Measurements from ENCODE around the gene ATR. TPM values are rescaled to one million over a fixed set of nuclear protein-coding genes. Genes with fewer than 3 reads are reported as not detected.
"Not testable (repeated sequence)": the region's sequence is repeated elsewhere in the genome, so short reads cannot be mapped to it uniquely, and the experiment has no call there.

Gene ATR
- total and polyA plus RNA-seq, 4 donors: 3.1 to 30.0 (median 14.8) TPM

DNA sequence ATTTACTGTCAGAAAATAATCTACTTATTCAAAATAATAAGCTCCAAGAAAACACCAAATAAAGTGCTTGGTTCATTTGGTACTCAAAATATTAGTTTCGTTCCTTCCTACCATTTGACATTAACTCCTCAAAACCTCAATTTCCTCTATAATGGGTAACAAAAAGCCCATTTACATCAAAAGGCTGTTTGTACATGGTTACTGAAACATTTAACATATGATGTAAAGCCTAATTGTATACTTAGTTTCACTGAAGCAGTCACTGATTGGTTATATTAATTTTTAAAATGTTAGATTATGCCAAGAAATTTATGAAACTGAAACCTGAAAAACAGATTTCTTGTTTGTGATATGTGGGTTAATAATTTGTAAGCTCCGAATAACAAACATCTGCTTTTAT, 145.4 kb downstream of the ATR start:
- no peak overlapping the region for H3K27ac ChIP-seq (ENCODE audit: low read depth in 1 of 2, low read length in 2 of 2)
- H3K4me1 ChIP-seq (ENCODE audit: control insufficient read depth in 1 of 2, insufficient read depth in 2 of 2, low read length in 2 of 2): no peaks in the 10 kb centered on the region
- H3K4me3 ChIP-seq (ENCODE audit: low read length in 2 of 2): no peak overlapping the region
- intact Hi-C loops (cut with DNase I): no loop called here
- no peak for ATAC-seq (ENCODE audit: low FRiP score)
- DNase-seq: no peak
- 44 to 61% methylated on average over 2 of the region's 2 CpGs for WGBS, 2 donors
- H3K9me3 ChIP-seq (ENCODE audit: control insufficient read depth, low read length): no peaks in the 10 kb centered on the region
- no peaks in the 10 kb centered on the region for H3K27me3 ChIP-seq (ENCODE audit: control insufficient read depth in 1 of 2, insufficient read depth in 2 of 2, low read length in 1 of 2)
- peaks cover 4 to 5% of the 10 kb centered on the region in 2 donors for H3K36me3 ChIP-seq (ENCODE audit: control insufficient read depth in 1 of 2, insufficient read depth in 2 of 2, low read length in 1 of 2)

DNA sequence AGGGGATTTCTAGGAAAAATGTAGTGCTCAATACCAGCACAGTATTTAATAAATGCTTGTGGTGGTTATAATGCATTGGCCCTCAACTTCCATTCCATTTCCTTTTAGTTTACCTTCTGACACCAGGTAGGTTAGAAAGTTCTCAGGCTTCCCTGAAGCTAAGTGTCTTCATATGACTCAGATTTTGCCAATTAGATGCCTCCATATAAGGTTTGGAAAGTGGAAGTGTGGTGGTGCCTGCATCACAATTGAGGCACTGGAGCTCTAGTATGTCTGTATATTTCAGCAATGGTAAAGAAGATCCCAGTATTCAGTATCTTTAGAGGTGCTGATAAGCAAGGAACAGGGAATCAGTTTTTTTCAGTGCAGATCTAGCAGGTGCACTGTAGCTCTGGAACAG, 149.0 kb downstream of the ATR start:
- Histone ChIP-seq H3K27me3 (ENCODE audit: control insufficient read depth in 1 of 2, insufficient read depth in 2 of 2, low read length in 1 of 2) (no peaks in the 10 kb centered on the region), H3K36me3 (ENCODE audit: control insufficient read depth in 1 of 2, insufficient read depth in 2 of 2, low read length in 1 of 2) (peaks cover 4 to 5% of the 10 kb centered on the region in 2 donors), H3K4me1 (ENCODE audit: control insufficient read depth in 1 of 2, insufficient read depth in 2 of 2, low read length in 2 of 2) (no peaks in the 10 kb centered on the region), H3K9me3 (ENCODE audit: control insufficient read depth, low read length) (no peaks in the 10 kb centered on the region), H3K27ac (ENCODE audit: low read depth in 1 of 2, low read length in 2 of 2) (no peak overlapping the region), H3K4me3 (ENCODE audit: low read length in 2 of 2) (no peak overlapping the region)
- intact Hi-C loops (cut with DNase I): no loop called here
- ATAC-seq (ENCODE audit: low FRiP score) (no peak), DNase-seq (no peak)

DNA sequence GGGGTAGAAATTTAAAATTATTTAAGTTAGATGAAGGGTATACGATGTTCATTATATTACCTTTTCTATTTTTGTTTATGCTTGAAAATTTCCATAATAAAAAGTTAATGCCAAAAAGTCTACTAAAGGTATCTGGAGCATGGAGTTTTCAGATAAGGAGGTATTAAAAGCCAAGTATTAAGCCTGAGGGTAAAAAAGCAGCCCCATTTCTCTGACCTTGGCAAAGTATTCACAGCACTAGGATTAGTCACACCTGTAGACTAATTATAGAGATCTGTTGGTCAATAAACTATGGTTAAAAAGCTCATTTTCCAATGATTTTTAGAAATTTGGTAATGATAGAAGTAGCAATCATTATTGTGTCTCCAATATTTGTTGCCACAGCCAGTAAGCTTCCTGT, 153.8 kb downstream of the ATR start:
- Histone ChIP-seq H3K9me3 (ENCODE audit: control insufficient read depth, low read length) (no peaks in the 10 kb centered on the region), H3K27ac (ENCODE audit: low read depth in 1 of 2, low read length in 2 of 2) (no peak overlapping the region), H3K36me3 (ENCODE audit: control insufficient read depth in 1 of 2, insufficient read depth in 2 of 2, low read length in 1 of 2) (peaks cover 1 to 2% of the 10 kb centered on the region in 2 donors), H3K4me1 (ENCODE audit: control insufficient read depth in 1 of 2, insufficient read depth in 2 of 2, low read length in 2 of 2) (no peaks in the 10 kb centered on the region), H3K27me3 (ENCODE audit: control insufficient read depth in 1 of 2, insufficient read depth in 2 of 2, low read length in 1 of 2) (no peaks in the 10 kb centered on the region), H3K4me3 (ENCODE audit: low read length in 2 of 2) (no peak overlapping the region)
- DNase-seq (no peak), ATAC-seq (ENCODE audit: low FRiP score) (no peak)
- WGBS, 2 donors: 97 to 100% methylated on average over 1 of the region's 1 CpG
- intact Hi-C loops (cut with DNase I): no loop called here

DNA sequence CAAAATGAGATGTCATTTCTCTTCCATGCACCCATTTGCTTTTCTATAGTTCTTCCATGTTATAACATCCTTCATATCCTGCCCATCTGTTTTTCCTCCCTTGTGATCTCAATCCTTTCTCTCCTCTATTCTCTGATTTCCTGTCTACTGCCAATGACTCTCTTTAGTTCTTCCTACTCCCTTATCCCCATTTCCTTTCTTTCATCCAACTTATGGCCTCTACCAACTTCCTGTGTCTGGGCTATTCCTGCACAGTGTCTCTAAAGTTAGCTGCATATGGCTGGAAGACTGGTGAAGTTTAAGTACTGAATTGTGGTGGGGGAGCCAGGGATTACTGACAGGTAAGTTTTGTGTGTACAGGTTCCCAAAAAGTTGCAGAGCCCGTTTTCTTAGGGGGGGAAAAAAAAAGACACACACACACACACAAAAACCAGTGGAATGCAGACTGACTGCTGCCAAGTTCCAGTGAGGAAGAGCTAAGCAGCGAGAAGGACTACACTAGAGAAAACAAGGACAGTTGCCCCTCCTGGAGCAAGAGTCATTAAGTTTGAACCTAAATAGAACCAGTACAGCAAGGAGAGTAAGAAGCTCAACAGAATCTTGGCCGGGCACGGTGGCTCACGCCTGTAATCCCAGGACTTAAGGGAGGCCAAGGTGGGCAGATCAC, 159.5 kb downstream of the ATR start:
- Histone ChIP-seq H3K27me3 (ENCODE audit: control insufficient read depth in 1 of 2, insufficient read depth in 2 of 2, low read length in 1 of 2) (no peaks in the 10 kb centered on the region), H3K27ac (ENCODE audit: low read depth in 1 of 2, low read length in 2 of 2) (no peak overlapping the region), H3K4me1 (ENCODE audit: control insufficient read depth in 1 of 2, insufficient read depth in 2 of 2, low read length in 2 of 2) (no peaks in the 10 kb centered on the region), H3K4me3 (ENCODE audit: low read length in 2 of 2) (no peak overlapping the region), H3K9me3 (ENCODE audit: control insufficient read depth, low read length) (no peaks in the 10 kb centered on the region), H3K36me3 (ENCODE audit: control insufficient read depth in 1 of 2, insufficient read depth in 2 of 2, low read length in 1 of 2) (peaks cover 0 to 3% of the 10 kb centered on the region in 2 donors)
- intact Hi-C loops (cut with DNase I): loop anchor here in 1 of 2 donors (10.0 kb wide), 1 partner anchor 64 kb away; no protein-coding TSS in a partner anchor
- ATAC-seq (ENCODE audit: low FRiP score): no peak
- WGBS, 2 donors: 86 to 92% methylated on average over 5 of the region's 5 CpGs
- DNase-seq: no peak

DNA sequence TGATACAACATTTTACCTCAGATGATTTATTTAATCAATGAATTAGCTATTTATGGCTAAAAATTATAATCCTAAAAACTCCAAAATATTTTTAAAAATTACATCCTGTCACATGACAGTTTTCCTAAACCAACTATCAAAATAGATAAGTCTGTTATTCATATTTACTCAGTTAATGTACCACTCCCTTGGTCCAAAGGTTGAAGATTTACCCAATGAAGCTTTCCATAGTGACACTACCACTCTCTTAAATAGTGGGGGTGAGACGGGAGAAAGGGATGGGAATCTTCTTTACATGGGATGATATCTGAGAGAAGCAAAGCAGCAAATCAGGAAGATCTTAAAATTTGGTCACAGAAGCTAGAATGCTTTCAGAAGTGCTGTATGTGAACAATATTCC, 161.2 kb downstream of the ATR start:
- no peaks in the 10 kb centered on the region for H3K27me3 ChIP-seq (ENCODE audit: control insufficient read depth in 1 of 2, insufficient read depth in 2 of 2, low read length in 1 of 2)
- peaks cover 0 to 3% of the 10 kb centered on the region in 2 donors for H3K36me3 ChIP-seq (ENCODE audit: control insufficient read depth in 1 of 2, insufficient read depth in 2 of 2, low read length in 1 of 2)
- DNase-seq: no peak
- intact Hi-C loops (cut with DNase I): loop anchor here in 1 of 2 donors (10.0 kb wide), 1 partner anchor 63 kb away; no protein-coding TSS in a partner anchor
- 91 to 92% methylated on average over 1 of the region's 1 CpG for WGBS, 2 donors
- H3K27ac ChIP-seq (ENCODE audit: low read depth in 1 of 2, low read length in 2 of 2): no peak overlapping the region
- no peak for ATAC-seq (ENCODE audit: low FRiP score)
- H3K4me1 ChIP-seq (ENCODE audit: control insufficient read depth in 1 of 2, insufficient read depth in 2 of 2, low read length in 2 of 2): no peaks in the 10 kb centered on the region
- H3K9me3 ChIP-seq (ENCODE audit: control insufficient read depth, low read length): no peaks in the 10 kb centered on the region
- no peak overlapping the region for H3K4me3 ChIP-seq (ENCODE audit: low read length in 2 of 2)

DNA sequence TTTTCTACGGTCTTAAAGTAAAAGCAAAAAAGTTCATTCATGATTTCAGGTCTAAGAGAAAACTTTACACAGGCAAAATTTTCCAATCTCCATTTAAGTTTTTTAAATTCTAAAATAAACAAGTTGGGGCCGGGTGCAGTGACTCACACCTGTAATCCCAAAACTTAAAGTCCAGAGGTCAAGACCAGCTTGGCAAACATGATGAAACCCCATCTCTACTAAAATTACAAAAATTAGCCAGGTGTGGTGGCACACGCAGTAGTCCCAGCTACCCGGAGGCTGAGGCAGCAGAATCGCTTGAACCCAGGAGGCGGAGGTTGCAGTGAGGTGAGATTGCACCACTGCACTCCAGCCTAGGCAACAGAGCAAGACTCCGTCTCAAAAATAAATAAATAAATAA, 178.0 kb downstream of the ATR start:
- H3K9me3 ChIP-seq (ENCODE audit: control insufficient read depth, low read length); H3K4me3 ChIP-seq (ENCODE audit: low read length in 2 of 2); DNase-seq; H3K36me3 ChIP-seq (ENCODE audit: control insufficient read depth in 1 of 2, insufficient read depth in 2 of 2, low read length in 1 of 2); intact Hi-C loops (cut with DNase I); H3K27ac ChIP-seq (ENCODE audit: low read depth in 1 of 2, low read length in 2 of 2); H3K4me1 ChIP-seq (ENCODE audit: control insufficient read depth in 1 of 2, insufficient read depth in 2 of 2, low read length in 2 of 2); ATAC-seq (ENCODE audit: low FRiP score); H3K27me3 ChIP-seq (ENCODE audit: control insufficient read depth in 1 of 2, insufficient read depth in 2 of 2, low read length in 1 of 2): not testable (repeated sequence)
- 93 to 94% methylated on average over 7 of the region's 7 CpGs for WGBS, 2 donors

Other genes with a start within 250 kb of the ATR start
- gene XRN1, start 130.7 kb downstream of the ATR start, total RNA-seq: 10 to 100 TPM; 50.9 to 71.8 TPM
- 1 to 10 TPM; 6.3 to 9.0 TPM for gene XRN1, start 130.7 kb downstream of the ATR start, polyA plus RNA-seq
- 1 to 10 TPM in 1 of 2 donors, under 1 TPM in 1; 0.97 to 1.0 TPM for gene PLS1, start 17.7 kb upstream of the ATR start, total RNA-seq
- gene PLS1, start 17.7 kb upstream of the ATR start, polyA plus RNA-seq: 10 to 100 TPM in 1 of 2 donors, under 1 TPM in 1; 0.54 to 36.2 TPM
- 10 to 100 TPM; 25.5 to 29.2 TPM for gene TRPC1, start 145.3 kb upstream of the ATR start, total RNA-seq
- 10 to 100 TPM in 1 of 2 donors, 1 to 10 TPM in 1; 3.0 to 13.0 TPM for gene TRPC1, start 145.3 kb upstream of the ATR start, polyA plus RNA-seq

All from aorta (tissue), 5 donors.